HepG2 (cell line): Measurements from ENCODE around the gene VRK3. TPM values are rescaled to one million over a fixed set of nuclear protein-coding genes. Genes with fewer than 3 reads are reported as not detected.

Experiments
- AKNA ChIP-seq: sonication (generic); formaldehyde crosslinking; IDR thresholded peaks from 2 replicates; pipeline ENCODE4 v1.4.0; 2020; ENCODE audit warnings: missing genetic modification reagents, borderline replicate concordance
- BCL3 ChIP-seq: sonication (generic); formaldehyde crosslinking; IDR thresholded peaks from 2 replicates; pipeline ENCODE4 v1.5.1; 2020; ENCODE audit warnings: mild to moderate bottlenecking, missing genetic modification reagents, moderate library complexity
- CBFB ChIP-seq: sonication (generic); formaldehyde crosslinking; IDR thresholded peaks from 2 replicates; pipeline ENCODE4 v1.4.0; 2020; ENCODE audit warnings: missing genetic modification reagents
- CBX1 ChIP-seq: IDR thresholded peaks from one replicate; pipeline ENCODE4 v1.6.1; 2016; ENCODE audit warnings: antibody characterized with exemption, low read depth
- CCAR2 ChIP-seq: fragments of 200-400 bp; formaldehyde crosslinking; optimal IDR thresholded peaks from 2 replicates; pipeline ENCODE3; 2018; ENCODE audit warnings: low read depth, mild to moderate bottlenecking, low read length, moderate library complexity
- HCFC1 ChIP-seq: fragments of 150-350 bp; IDR thresholded peaks from 2 replicates; pipeline ENCODE4 v1.6.1; 2014; ENCODE audit warnings: low read depth, low read length
- HOXA5 ChIP-seq: sonication (generic); formaldehyde crosslinking; IDR thresholded peaks from 2 replicates; pipeline ENCODE4 v1.4.0; 2020; ENCODE audit warnings: missing genetic modification reagents
- KLF16 ChIP-seq, 2 experiments: sonication (generic) in 1 of 2; formaldehyde crosslinking in 1 of 2; IDR thresholded peaks; 2 replicates each; pipeline versions ENCODE4 v1.6.1 to v1.8.0; 2016 to 2023; ENCODE audit warnings: missing genetic modification reagents in 2 of 2, missing compliant biosample characterization in 1 of 2
- NCOA2 ChIP-seq: sonication (generic); formaldehyde crosslinking; IDR thresholded peaks from 2 replicates; pipeline ENCODE4 v1.8.0; 2022; ENCODE audit warnings: inconsistent platforms
- NCOA5 ChIP-seq: sonication (generic); formaldehyde crosslinking; IDR thresholded peaks from 2 replicates; pipeline ENCODE4 v1.4.0; 2020; ENCODE audit warnings: missing genetic modification reagents
- NFIC ChIP-seq: IDR thresholded peaks from 2 replicates; pipeline ENCODE4 v1.6.1; 2012; ENCODE audit warnings: mild to moderate bottlenecking, low read length, inconsistent platforms
- REPIN1 ChIP-seq: sonication (generic); formaldehyde crosslinking; IDR thresholded peaks from 2 replicates; pipeline ENCODE4 v1.8.0; 2022; ENCODE audit warnings: missing genetic modification reagents, low read depth, mild to moderate bottlenecking, borderline replicate concordance
- ZBTB3 ChIP-seq: sonication (generic); formaldehyde crosslinking; IDR thresholded peaks from 2 replicates; pipeline ENCODE4 v1.4.0; 2020; ENCODE audit warnings: low read depth, mild to moderate bottlenecking, moderate library complexity, missing genetic modification reagents, borderline replicate concordance
- ZBTB49 ChIP-seq: sonication (generic); formaldehyde crosslinking; IDR thresholded peaks from 2 replicates; pipeline ENCODE4 v1.4.0; 2020; ENCODE audit warnings: missing genetic modification reagents, borderline replicate concordance
- ZFP1 ChIP-seq: IDR thresholded peaks from 2 replicates; pipeline ENCODE4 v1.6.1; 2016
- ZMAT5 ChIP-seq: sonication (generic); formaldehyde crosslinking; IDR thresholded peaks from 2 replicates; pipeline ENCODE4 v1.5.0; 2020; ENCODE audit warnings: mild to moderate bottlenecking, low read depth, missing genetic modification reagents, borderline replicate concordance
- ZNF121 ChIP-seq: sonication (generic); formaldehyde crosslinking; IDR thresholded peaks from 2 replicates; pipeline ENCODE4 v1.5.0; 2020; ENCODE audit warnings: mild to moderate bottlenecking, missing genetic modification reagents
- ZNF350 ChIP-seq: sonication (generic); formaldehyde crosslinking; IDR thresholded peaks from 2 replicates; pipeline ENCODE4 v1.4.0; 2020; ENCODE audit warnings: mild to moderate bottlenecking, low read depth, missing genetic modification reagents, borderline replicate concordance
- ZNF770 ChIP-seq: sonication (generic); formaldehyde crosslinking; IDR thresholded peaks from 2 replicates; pipeline ENCODE4 v1.5.0; 2020; ENCODE audit warnings: mild to moderate bottlenecking, missing genetic modification reagents
- polyA plus RNA-seq, 8 experiments: library from polyadenylated mRNA; depleted of rRNA in 3 of 8; stranded (reverse) in 7 of 8; unstranded in 1 of 8; fragments of >200 nt; fragmentation: Illumina TruSeq in 4 of 8; extraction: Trizol in 4 of 8; gene quantifications; 2 replicates each; pipeline versions ENCODE4 v1.2.1 to v1.2.3, GENCODE V29; 2011 to 2016; ENCODE audit warnings: low read depth in 4 of 8, missing spikeins in 1 of 8, mixed read lengths in 1 of 8; ENCODE audit not compliant: insufficient read depth in 1 of 8
- total RNA-seq, 5 experiments: library from RNA; depleted of rRNA; stranded (reverse); fragments of >200 nt; fragmentation: Illumina TruSeq; extraction: Trizol; gene quantifications; 2 replicates each; pipeline ENCODE4 v1.2.3, GENCODE V29; 2016; ENCODE audit warnings: low read depth in 1 of 5

VRK3 gene
- total and polyA plus RNA-seq, 2 of the 13 experiments (the other 11 are each of a cell fraction or from before 2014, with no cell fraction given) = 23.8 to 28.3 TPM

GRCh38 chr19:49929121-49929610 lies 96.0 kb downstream of the VRK3 start, which contains the start of the genes ATF5 and NUP62 (continued):
- TF ChIP-seq AKNA (CRISPR knock-in tag) (no peak), HCFC1 (no peak; the same call in 1 of the 2 replicates), REPIN1 (CRISPR knock-in tag) (peak; percentile 94), ZNF770 (no peak), NCOA5 (CRISPR knock-in tag) (no peak), ZBTB49 (0 out of 2 replicates have a peak, but pooled peaks have one; percentile 28), CCAR2 (no peak), ZNF121 (CRISPR knock-in tag) (no peak), ZNF350 (CRISPR knock-in tag) (peak; percentile 84; the same call in 1 of the 2 replicates), CBFB (peak; percentile 51; the same call in 1 of the 2 replicates), ZFP1 (CRISPR knock-in tag) (peak; percentile 80; the same call in 1 of the 2 replicates), KLF16 (CRISPR knock-in tag; IDR thresholded peaks at IDR 0.05) (peak in 1 of 2 experiments; percentile 68; a peak in 1 of 4 replicates), NCOA2 (peak; percentile 53; the same call in 1 of the 2 replicates), ZMAT5 (CRISPR knock-in tag) (no peak), CBX1 (no peak), ZBTB3 (CRISPR knock-in tag) (peak; percentile 65; the same call in 1 of the 2 replicates), NFIC (no peak), HOXA5 (CRISPR knock-in tag) (peak; percentile 71), BCL3 (peak; percentile 90; the same call in 1 of the 2 replicates)
